ENCODE data around the gene OR6X1. TPM values are rescaled to one million over a fixed set of nuclear protein-coding genes. Genes with fewer than 3 reads are reported as not detected.

Gene OR6X1
- total and polyA plus RNA-seq, 4 donors, result not detected

- H3K9me3 ChIP-seq (ENCODE audit: control insufficient read depth in 4 of 4, insufficient read depth in 3 of 4, low read length in 3 of 4), result no peaks in the 10 kb centered on the region
- peak; percentile 100 for ATAC-seq (ENCODE audit: insufficient read depth, low FRiP score)
- H3K4me3 ChIP-seq, result peak within 1 kb of the TSS; percentile 92
- H3K36me3 ChIP-seq (ENCODE audit: control insufficient read depth in 4 of 4, insufficient read depth in 4 of 4, low read length in 4 of 4), result peaks cover 2 to 19% (median 5%) of the 10 kb centered on the region in 4 donors
- no peak for TF ChIP-seq CTCF (IDR thresholded peaks at IDR 0.05; ENCODE audit: control extremely low read depth, extremely low read depth)
- peaks cover 0 to 9% (median 0%) of the 10 kb centered on the region in 3 donors for H3K27me3 ChIP-seq (ENCODE audit: control insufficient read depth in 3 of 3, insufficient read depth in 3 of 3, low read length in 2 of 3)
- peak; percentile 91 to 96 (median 93) for DNase-seq
- peaks cover 0 to 21% (median 7%) of the 10 kb centered on the region in 5 donors for H3K4me1 ChIP-seq (ENCODE audit: control insufficient read depth in 5 of 5, insufficient read depth in 5 of 5, low read length in 5 of 5)
- H3K9ac ChIP-seq (ENCODE audit: insufficient read depth in 1 of 2, low read length in 2 of 2), result peak within 1 kb of the TSS; percentile 66 to 83
- 0 to 1% methylated on average over 64 to 67 of the region's 67 CpGs for WGBS, 2 donors
- peak within 1 kb of the TSS; percentile 59 to 84 for H3K27ac ChIP-seq (ENCODE audit: low read depth in 1 of 2, low read length in 1 of 2)
Measured at GRCh38 chr11:123741159-123742030, 12.9 kb downstream of the OR6X1 start, which contains the start of gene ZNF202. Gene ZNF202, minus strand, starts transcription at chr11:123741660. Its CDS starts 10,772 bp downstream, at chr11:123730888.

GRCh38 chr11:123740787-123741158 is 13.5 kb downstream of the OR6X1 start:
- peaks cover 0 to 9% (median 0%) of the 10 kb centered on the region in 3 donors for H3K27me3 ChIP-seq (ENCODE audit: control insufficient read depth in 3 of 3, insufficient read depth in 3 of 3, low read length in 2 of 3)
- H3K9me3 ChIP-seq (ENCODE audit: control insufficient read depth in 4 of 4, insufficient read depth in 3 of 4, low read length in 3 of 4), result no peaks in the 10 kb centered on the region
- no peak for ATAC-seq (ENCODE audit: insufficient read depth, low FRiP score)
- no peak for TF ChIP-seq CTCF (IDR thresholded peaks at IDR 0.05; ENCODE audit: control extremely low read depth, extremely low read depth)
- peak overlapping the region; percentile 66 to 79 for H3K9ac ChIP-seq (ENCODE audit: insufficient read depth in 1 of 2, low read length in 2 of 2)
- H3K36me3 ChIP-seq (ENCODE audit: control insufficient read depth in 4 of 4, insufficient read depth in 4 of 4, low read length in 4 of 4), result peaks cover 2 to 22% (median 5%) of the 10 kb centered on the region in 4 donors
- H3K4me3 ChIP-seq, result peak overlapping the region; percentile 92
- H3K27ac ChIP-seq (ENCODE audit: low read depth in 1 of 2, low read length in 1 of 2), result peak overlapping the region; percentile 59 to 84
- H3K4me1 ChIP-seq (ENCODE audit: control insufficient read depth in 5 of 5, insufficient read depth in 5 of 5, low read length in 5 of 5), result peaks cover 0 to 21% (median 7%) of the 10 kb centered on the region in 5 donors
- peak in 1 of 3 donors; percentile 16 for DNase-seq
- 2 to 3% methylated on average over 6 of the region's 6 CpGs for WGBS, 2 donors

DNA sequence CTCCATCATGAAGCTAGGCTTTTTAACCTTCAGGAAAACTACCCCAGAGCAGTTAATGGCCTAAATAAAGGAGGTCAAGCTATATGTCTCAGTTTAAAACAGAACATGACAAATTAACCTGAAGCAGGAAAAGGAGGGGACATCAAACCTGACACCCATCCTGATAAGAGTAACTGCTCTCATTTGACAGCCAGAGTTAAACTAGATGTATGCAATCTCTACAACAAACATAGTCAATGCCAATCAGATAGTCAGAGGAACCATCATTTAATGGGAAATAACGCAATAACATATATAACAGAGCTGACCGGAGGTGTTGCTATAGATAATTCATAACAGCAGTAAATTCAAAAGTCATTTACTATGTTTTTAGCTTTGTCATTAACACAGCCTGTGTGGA is 15.9 kb downstream of the OR6X1 start:
- Histone ChIP-seq H3K4me1 (ENCODE audit: control insufficient read depth in 5 of 5, insufficient read depth in 5 of 5, low read length in 5 of 5) (peaks cover 0 to 21% (median 7%) of the 10 kb centered on the region in 5 donors), H3K9ac (ENCODE audit: insufficient read depth in 1 of 2, low read length in 2 of 2) (no peak overlapping the region), H3K4me3 (no peak overlapping the region), H3K27me3 (ENCODE audit: control insufficient read depth in 3 of 3, insufficient read depth in 3 of 3, low read length in 2 of 3) (no peaks in the 10 kb centered on the region), H3K9me3 (ENCODE audit: control insufficient read depth in 4 of 4, insufficient read depth in 3 of 4, low read length in 3 of 4) (no peaks in the 10 kb centered on the region), H3K36me3 (ENCODE audit: control insufficient read depth in 4 of 4, insufficient read depth in 4 of 4, low read length in 4 of 4) (peaks cover 7 to 22% (median 11%) of the 10 kb centered on the region in 4 donors), H3K27ac (ENCODE audit: low read depth in 1 of 2, low read length in 1 of 2) (no peak overlapping the region)
- DNase-seq, result no peak
- 51 to 97% methylated on average over 2 of the region's 2 CpGs for WGBS, 2 donors
- no peak for ATAC-seq (ENCODE audit: insufficient read depth, low FRiP score)
- no peak for TF ChIP-seq CTCF (IDR thresholded peaks at IDR 0.05; ENCODE audit: control extremely low read depth, extremely low read depth)

Data from lung (tissue), 12 donors.